Eye (tissue), 1 donor: ENCODE data around the gene ZNF275.
"Not testable (repeated sequence)": the region's sequence is repeated elsewhere in the genome, so short reads cannot be mapped to it uniquely, and the experiment has no call there.

Experiments
- DNase-seq: peaks from one replicate; pipeline ENCODE4 v3.0.0-alpha.2; 2015

The ZNF275 gene

GRCh38 chrX:153361781-153362397, 27.9 kb downstream of the ZNF275 start:
- DNase-seq, result no peak

- no peak for DNase-seq
Measured at GRCh38 chrX:153365670-153366069, 31.7 kb downstream of the ZNF275 start.

- no peak for DNase-seq
Measured at GRCh38 chrX:153366119-153366518, 32.2 kb downstream of the ZNF275 start.

GRCh38 chrX:153366878-153367538, 33.1 kb downstream of the ZNF275 start:
- DNase-seq, result no peak

GRCh38 chrX:153370293-153371055, 36.5 kb downstream of the ZNF275 start:
- no peak for DNase-seq

GRCh38 chrX:153371256-153371655, 37.3 kb downstream of the ZNF275 start:
- no peak for DNase-seq

- no peak for DNase-seq
Measured at GRCh38 chrX:153372949-153373348, 39.0 kb downstream of the ZNF275 start.

- no peak for DNase-seq
Measured at GRCh38 chrX:153374426-153374825, 40.5 kb downstream of the ZNF275 start.

GRCh38 chrX:153375571-153375970, 41.6 kb downstream of the ZNF275 start:
- DNase-seq, result no peak

GRCh38 chrX:153377727-153378126, 43.8 kb downstream of the ZNF275 start:
- no peak for DNase-seq

GRCh38 chrX:153378607-153379006, 44.7 kb downstream of the ZNF275 start:
- no peak for DNase-seq

- no peak for DNase-seq
Measured at GRCh38 chrX:153379508-153379907, 45.6 kb downstream of the ZNF275 start.

GRCh38 chrX:153379971-153380581, 46.1 kb downstream of the ZNF275 start:
- no peak for DNase-seq

- DNase-seq, result no peak
Measured at GRCh38 chrX:153380691-153381090, 46.7 kb downstream of the ZNF275 start.

- peak; percentile 74 for DNase-seq
Measured at GRCh38 chrX:153381684-153382532, 48.0 kb downstream of the ZNF275 start.

- DNase-seq, result no peak
Measured at GRCh38 chrX:153382563-153383482, 48.9 kb downstream of the ZNF275 start.

GRCh38 chrX:153384390-153384789, 50.4 kb downstream of the ZNF275 start:
- no peak for DNase-seq

GRCh38 chrX:153384973-153385372, 51.0 kb downstream of the ZNF275 start:
- not testable (repeated sequence) for DNase-seq

- no peak for DNase-seq
Measured at GRCh38 chrX:153386097-153386496, 52.1 kb downstream of the ZNF275 start.

- DNase-seq, result no peak
Measured at GRCh38 chrX:153387345-153387744, 53.4 kb downstream of the ZNF275 start.

GRCh38 chrX:153387987-153388721, 54.2 kb downstream of the ZNF275 start:
- no peak for DNase-seq
